GM19438 (cell line): Measurements from ENCODE around the gene HLA-DOA.

Experiments
- ATAC-seq: cut with Tn5 transposase; IDR thresholded peaks from one replicate; pipeline ENCODE4 v1.9.1; 2021; ENCODE audit warnings: low read depth; ENCODE audit not compliant: unreplicated experiment

The HLA-DOA gene

GRCh38 chr6:33008944-33009861, at the start of gene HLA-DOA:
TSS of gene HLA-DOA (minus strand) at chr6:33009591.
- peak; percentile 93 for ATAC-seq

- ATAC-seq: no peak
These were observed 48.1 kb upstream of the HLA-DOA start for GRCh38 chr6:33057222-33058150.

- no peak for ATAC-seq
These were observed 43.8 kb upstream of the HLA-DOA start for GRCh38 chr6:33053230-33053629.

GRCh38 chr6:33052627-33053026, 43.2 kb upstream of the HLA-DOA start:
- no peak for ATAC-seq

- ATAC-seq: no peak
These were observed 40.8 kb upstream of the HLA-DOA start for GRCh38 chr6:33050014-33050810.

GRCh38 chr6:33049323-33050013, 40.1 kb upstream of the HLA-DOA start:
- no peak for ATAC-seq

GRCh38 chr6:33040157-33040556, 30.8 kb upstream of the HLA-DOA start:
- no peak for ATAC-seq

- no peak for ATAC-seq
These were observed 27.1 kb upstream of the HLA-DOA start for GRCh38 chr6:33036535-33036934.

- ATAC-seq: no peak
These were observed 25.2 kb upstream of the HLA-DOA start for GRCh38 chr6:33034554-33034953.

GRCh38 chr6:33030245-33030644, 20.9 kb upstream of the HLA-DOA start:
- no peak for ATAC-seq

GRCh38 chr6:33029328-33030184, 20.2 kb upstream of the HLA-DOA start:
- ATAC-seq: peak; percentile 68

GRCh38 chr6:33028220-33028849, 18.9 kb upstream of the HLA-DOA start:
- ATAC-seq: no peak

GRCh38 chr6:33024521-33024920, 15.1 kb upstream of the HLA-DOA start:
- ATAC-seq: no peak

- no peak for ATAC-seq
These were observed 14.1 kb upstream of the HLA-DOA start for GRCh38 chr6:33023536-33023935.

- ATAC-seq: no peak
These were observed 12.5 kb upstream of the HLA-DOA start for GRCh38 chr6:33021917-33022316.

- ATAC-seq: no peak
These were observed 10.0 kb upstream of the HLA-DOA start for GRCh38 chr6:33019372-33019771.

GRCh38 chr6:33018904-33019303, 9.5 kb upstream of the HLA-DOA start:
- peak; percentile 69 for ATAC-seq

- no peak for ATAC-seq
These were observed 9.0 kb upstream of the HLA-DOA start for GRCh38 chr6:33018418-33018817.
